HG03097 (cell line): ENCODE measurements around the gene ARID4A.
A peak's percentile ranks its signal among the peaks of the same experiment; 100 is the strongest.
"Not testable (repeated sequence)": the region's sequence is repeated elsewhere in the genome, so short reads cannot be mapped to it uniquely, and the experiment has no call there.

Experiments
- ATAC-seq: cut with Tn5 transposase; IDR thresholded peaks from one replicate; pipeline ENCODE4 v1.9.1; 2021; ENCODE audit not compliant: unreplicated experiment, low FRiP score

ARID4A gene

GRCh38 chr14:58292187-58292586 is 6.2 kb upstream of the ARID4A start:
- no peak for ATAC-seq

- ATAC-seq, result no peak
Measured at GRCh38 chr14:58294201-58294600, 4.2 kb upstream of the ARID4A start.

DNA sequence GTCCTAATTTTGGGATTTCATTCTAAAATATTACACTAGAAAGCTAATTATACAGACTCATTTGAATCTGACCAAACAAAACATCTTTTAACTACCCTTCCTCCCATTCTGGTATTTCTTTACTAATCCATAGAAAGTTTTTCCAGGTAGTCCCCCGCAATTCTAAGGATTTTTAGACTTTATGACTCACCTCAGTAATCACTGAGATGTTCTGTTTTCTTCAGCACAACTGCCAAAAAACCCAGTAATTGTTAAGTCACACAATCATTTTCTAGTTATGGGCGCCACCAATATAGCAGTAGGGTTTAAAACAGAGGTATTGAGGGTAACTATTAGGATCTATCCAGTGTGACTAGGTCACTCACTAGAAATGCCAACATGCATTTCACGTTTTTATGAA is 1.6 kb upstream of the ARID4A start:
- ATAC-seq, result no peak

- ATAC-seq, result no peak
Measured at GRCh38 chr14:58297412-58297761, 968 bp upstream of the ARID4A start.

GRCh38 chr14:58297762-58298476 is 436 bp upstream of the ARID4A start:
- peak; percentile 82 for ATAC-seq

GRCh38 chr14:58299401-58300330 is 1.3 kb downstream of the ARID4A start:
- no peak for ATAC-seq

DNA sequence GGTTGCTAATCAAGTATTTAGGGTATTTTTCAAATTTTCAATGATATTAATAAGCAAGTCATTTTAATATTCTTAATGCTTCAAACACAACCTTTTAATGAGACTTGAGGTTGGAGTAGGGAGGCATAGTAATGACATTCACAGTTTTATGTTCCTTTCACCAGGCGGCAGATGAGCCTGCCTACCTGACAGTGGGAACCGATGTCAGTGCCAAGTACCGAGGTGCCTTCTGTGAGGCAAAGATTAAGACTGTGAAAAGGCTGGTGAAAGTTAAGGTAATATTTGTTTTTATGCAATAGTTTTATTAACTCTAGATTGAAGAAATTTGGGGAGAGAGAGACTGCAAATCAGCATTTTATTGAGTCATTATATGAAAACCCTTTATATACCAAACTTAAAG is 3.1 kb downstream of the ARID4A start:
- no peak for ATAC-seq

DNA sequence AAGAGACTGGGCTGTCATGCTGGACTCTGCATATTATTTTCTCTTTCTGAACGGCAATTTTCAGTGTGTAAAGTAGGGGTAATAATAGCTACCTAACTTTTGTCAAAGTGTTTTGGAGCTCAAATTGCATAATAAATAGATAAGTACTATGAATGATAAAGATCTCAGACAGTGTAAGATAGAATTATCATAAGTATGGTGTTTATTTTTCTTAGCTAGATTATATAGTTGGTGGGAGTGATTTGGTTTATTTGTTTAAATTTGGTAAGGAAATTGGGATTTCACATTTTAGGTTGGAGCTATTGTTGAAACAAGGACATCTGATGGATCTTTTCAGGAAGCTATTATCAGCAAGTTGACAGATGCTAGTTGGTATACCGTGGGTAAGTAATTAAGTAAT is 7.4 kb downstream of the ARID4A start:
- no peak for ATAC-seq

GRCh38 chr14:58307597-58308316 is 9.4 kb downstream of the ARID4A start:
- ATAC-seq, result no peak

- ATAC-seq, result no peak
Measured at GRCh38 chr14:58309086-58309485, 10.7 kb downstream of the ARID4A start.

DNA sequence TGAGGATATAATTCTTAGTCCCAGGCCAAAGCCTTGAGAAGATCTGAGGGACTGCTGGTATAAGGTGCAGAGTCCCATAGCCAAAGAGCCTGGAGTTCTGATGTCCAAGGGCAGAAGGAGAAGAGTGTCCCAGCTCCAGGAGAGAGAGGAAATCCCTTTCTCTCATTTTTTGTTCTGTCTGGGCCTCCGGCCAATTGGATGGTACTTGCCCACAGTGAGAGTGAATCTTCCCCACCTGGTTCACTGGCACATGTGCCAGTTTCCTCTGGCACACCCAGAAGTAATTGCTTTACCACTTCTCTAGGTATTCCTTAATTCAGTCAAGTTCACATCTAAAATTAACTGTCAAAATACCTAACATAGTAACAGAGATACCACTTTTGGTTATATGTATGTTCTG is 15.3 kb downstream of the ARID4A start:
- no peak for ATAC-seq

DNA sequence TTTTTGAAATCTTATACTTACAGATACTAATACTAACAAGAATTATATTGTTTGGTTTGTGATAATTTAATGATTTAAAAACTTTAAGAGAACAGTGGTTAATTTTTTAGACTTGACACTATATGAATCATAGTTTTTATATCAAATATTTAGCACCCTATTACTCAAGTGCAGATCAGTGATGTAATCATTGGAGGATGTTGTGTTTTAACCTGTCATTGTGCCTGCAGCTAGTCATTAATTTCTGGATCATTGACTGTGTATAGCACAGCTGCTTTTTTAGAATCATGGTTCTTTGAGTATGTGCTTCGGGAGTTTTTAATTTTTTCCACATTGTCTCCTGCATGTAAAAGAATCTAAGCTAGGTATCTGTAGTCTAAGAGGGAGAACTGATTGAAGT is 17.3 kb downstream of the ARID4A start:
- ATAC-seq, result no peak

DNA sequence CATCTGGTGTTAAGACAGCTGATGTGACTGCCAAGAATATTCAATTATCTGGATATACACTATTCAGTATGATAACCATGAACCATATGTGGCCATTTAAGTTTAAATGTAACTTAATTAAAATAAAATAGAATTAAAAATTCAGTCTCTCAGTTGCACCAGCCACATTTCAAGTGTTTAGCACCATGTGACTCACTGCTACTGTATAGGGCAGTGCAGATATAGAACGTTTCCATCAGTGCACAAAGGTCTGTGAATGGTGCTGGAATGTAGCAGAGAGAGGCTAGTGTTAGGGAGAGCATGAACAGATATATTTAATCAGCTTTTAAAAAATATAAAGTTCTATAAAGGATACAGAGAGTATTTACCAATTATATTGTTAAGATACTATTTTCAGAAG is 28.7 kb downstream of the ARID4A start:
- no peak for ATAC-seq

DNA sequence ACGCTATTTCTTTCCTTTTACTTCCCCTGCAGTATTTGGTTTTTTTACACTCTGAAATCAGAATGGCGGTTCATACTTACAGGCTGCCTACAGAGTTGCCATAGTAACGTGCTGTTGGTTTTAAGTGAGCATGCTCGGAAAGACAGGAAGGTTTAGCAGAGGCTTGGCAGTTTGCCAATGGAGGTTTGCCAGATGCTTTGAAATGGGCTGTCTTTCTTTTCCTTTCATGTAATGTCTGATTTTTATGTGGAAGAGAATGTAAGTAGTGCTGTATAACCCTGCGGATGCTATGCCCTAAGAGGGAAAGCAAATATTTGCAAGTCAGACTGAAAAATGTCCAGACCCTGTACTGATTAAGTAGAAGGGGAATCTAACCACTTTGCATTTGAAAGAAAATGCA is 32.8 kb downstream of the ARID4A start:
- ATAC-seq, result peak; percentile 81

DNA sequence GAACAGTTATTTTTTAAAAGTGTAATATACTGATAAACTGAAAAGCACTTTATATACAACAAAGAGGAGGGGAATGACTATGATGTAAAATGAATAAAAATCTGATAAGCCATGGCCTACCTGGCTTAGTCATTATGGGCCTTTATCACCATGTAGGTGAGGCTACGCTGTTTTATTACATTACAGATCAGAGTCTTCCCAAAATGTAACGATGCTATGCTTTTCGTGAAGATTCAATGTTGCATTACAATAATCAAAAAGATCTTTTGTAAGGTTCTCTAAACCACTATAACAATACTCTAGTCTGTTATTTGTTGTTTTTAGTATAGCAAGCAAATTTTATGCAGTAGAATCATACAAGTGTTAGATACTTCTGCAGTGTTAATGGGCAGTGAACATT is 34.2 kb downstream of the ARID4A start:
- ATAC-seq, result no peak

GRCh38 chr14:58339666-58340065 is 41.3 kb downstream of the ARID4A start:
- not testable (repeated sequence) for ATAC-seq

DNA sequence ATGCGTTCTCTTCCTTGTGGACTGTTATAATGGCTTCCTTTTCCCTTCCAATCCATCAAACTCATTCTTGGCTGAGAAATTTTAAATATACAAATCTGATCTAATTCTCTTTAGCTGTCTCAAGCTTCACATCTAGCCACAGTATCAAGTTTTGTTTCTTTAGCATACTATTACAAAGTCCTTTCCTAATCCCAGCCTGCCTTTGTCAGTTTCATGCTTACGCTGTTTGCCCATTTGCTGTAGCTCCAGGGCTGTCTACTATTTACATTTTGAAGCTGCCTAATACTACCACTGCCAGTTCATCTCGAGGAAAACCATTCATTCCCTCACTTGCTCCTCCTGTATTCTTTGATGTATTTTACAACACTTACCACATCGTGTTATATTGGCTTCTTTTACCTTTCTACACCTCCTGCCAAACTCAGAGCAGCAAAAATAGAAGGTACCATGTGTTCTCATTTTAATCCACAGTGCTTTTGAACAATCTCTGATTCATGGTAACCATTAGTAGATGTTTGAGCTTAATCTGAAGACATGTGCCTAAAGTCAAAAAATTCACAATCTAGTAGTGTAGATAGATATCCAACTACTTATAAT is 42.9 kb downstream of the ARID4A start:
- ATAC-seq, result no peak

DNA sequence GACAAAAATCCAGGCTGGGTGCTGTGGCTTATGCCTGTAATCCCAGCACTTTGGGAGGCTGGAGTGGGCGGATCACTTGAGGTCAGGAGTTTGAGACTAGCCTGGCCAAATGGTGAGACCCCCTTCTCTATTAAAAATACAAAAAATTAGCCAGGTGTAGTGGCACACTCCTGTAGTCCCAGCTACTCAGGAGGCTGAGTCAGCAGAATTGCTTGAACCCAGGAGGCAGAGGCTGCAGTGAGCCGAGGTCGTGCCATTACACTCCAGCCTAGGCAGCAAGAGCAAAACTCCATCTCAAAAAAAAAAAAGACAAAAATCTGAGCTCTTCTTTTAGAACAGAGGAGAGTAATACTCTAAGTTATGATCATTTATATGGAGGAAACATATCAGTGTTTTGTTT is 45.2 kb downstream of the ARID4A start:
- ATAC-seq, result not testable (repeated sequence)

GRCh38 chr14:58353516-58354299 is 55.4 kb downstream of the ARID4A start:
- no peak for ATAC-seq

GRCh38 chr14:58354808-58355207 is 56.5 kb downstream of the ARID4A start:
- no peak for ATAC-seq
